ENCODE measurements around the gene SRI.

Gene SRI

GRCh38 chr7:88256906-88257305, 37.1 kb upstream of the SRI start:
- Histone ChIP-seq H3K9ac (ENCODE audit: low read length in 5 of 5) (no peak overlapping the region), H3K36me3 (ENCODE audit: control insufficient read depth in 5 of 5, insufficient read depth in 5 of 5, low read length in 5 of 5) (no peaks in the 10 kb centered on the region), H3K4me1 (ENCODE audit: control insufficient read depth in 5 of 5, insufficient read depth in 5 of 5, low read length in 5 of 5) (no peaks in the 10 kb centered on the region), H3K27ac (ENCODE audit: low read depth, low read length) (no peak overlapping the region), H3K4me3 (ENCODE audit: low read depth in 1 of 5, low read length in 5 of 5) (no peak overlapping the region), H3K9me3 (ENCODE audit: control insufficient read depth in 5 of 5, low read length in 5 of 5) (peaks cover 7 to 22% (median 13%) of the 10 kb centered on the region in 5 donors), H3K27me3 (ENCODE audit: control insufficient read depth in 5 of 5, insufficient read depth in 4 of 5, low read length in 5 of 5) (no peaks in the 10 kb centered on the region)

- peak overlapping the region in 1 of 5 donors; percentile 25 for H3K4me3 ChIP-seq (ENCODE audit: low read depth in 1 of 5, low read length in 5 of 5)
- no peaks in the 10 kb centered on the region for H3K27me3 ChIP-seq (ENCODE audit: control insufficient read depth in 5 of 5, insufficient read depth in 4 of 5, low read length in 5 of 5)
- no peaks in the 10 kb centered on the region for H3K36me3 ChIP-seq (ENCODE audit: control insufficient read depth in 5 of 5, insufficient read depth in 5 of 5, low read length in 5 of 5)
- H3K9me3 ChIP-seq (ENCODE audit: control insufficient read depth in 5 of 5, low read length in 5 of 5): peaks cover 10 to 22% (median 13%) of the 10 kb centered on the region in 5 donors
- no peak overlapping the region for H3K9ac ChIP-seq (ENCODE audit: low read length in 5 of 5)
- no peaks in the 10 kb centered on the region for H3K4me1 ChIP-seq (ENCODE audit: control insufficient read depth in 5 of 5, insufficient read depth in 5 of 5, low read length in 5 of 5)
- no peak overlapping the region for H3K27ac ChIP-seq (ENCODE audit: low read depth, low read length)
Measured at GRCh38 chr7:88254721-88255424, 35.0 kb upstream of the SRI start.

GRCh38 chr7:88253640-88254039, 33.8 kb upstream of the SRI start:
- Histone ChIP-seq H3K36me3 (ENCODE audit: control insufficient read depth in 5 of 5, insufficient read depth in 5 of 5, low read length in 5 of 5) (no peaks in the 10 kb centered on the region), H3K27me3 (ENCODE audit: control insufficient read depth in 5 of 5, insufficient read depth in 4 of 5, low read length in 5 of 5) (no peaks in the 10 kb centered on the region), H3K4me3 (ENCODE audit: low read depth in 1 of 5, low read length in 5 of 5) (no peak overlapping the region), H3K9me3 (ENCODE audit: control insufficient read depth in 5 of 5, low read length in 5 of 5) (peaks cover 10 to 22% (median 13%) of the 10 kb centered on the region in 5 donors), H3K9ac (ENCODE audit: low read length in 5 of 5) (no peak overlapping the region), H3K4me1 (ENCODE audit: control insufficient read depth in 5 of 5, insufficient read depth in 5 of 5, low read length in 5 of 5) (no peaks in the 10 kb centered on the region), H3K27ac (ENCODE audit: low read depth, low read length) (no peak overlapping the region)

GRCh38 chr7:88244258-88244657, 24.4 kb upstream of the SRI start:
- Histone ChIP-seq H3K9me3 (ENCODE audit: control insufficient read depth in 5 of 5, low read length in 5 of 5) (no peaks in the 10 kb centered on the region), H3K9ac (ENCODE audit: low read length in 5 of 5) (no peak overlapping the region), H3K4me3 (ENCODE audit: low read depth in 1 of 5, low read length in 5 of 5) (no peak overlapping the region), H3K36me3 (ENCODE audit: control insufficient read depth in 5 of 5, insufficient read depth in 5 of 5, low read length in 5 of 5) (no peaks in the 10 kb centered on the region), H3K27me3 (ENCODE audit: control insufficient read depth in 5 of 5, insufficient read depth in 4 of 5, low read length in 5 of 5) (no peaks in the 10 kb centered on the region), H3K4me1 (ENCODE audit: control insufficient read depth in 5 of 5, insufficient read depth in 5 of 5, low read length in 5 of 5) (peaks cover 0 to 5% (median 4%) of the 10 kb centered on the region in 5 donors), H3K27ac (ENCODE audit: low read depth, low read length) (no peak overlapping the region)

- no peak overlapping the region for H3K9ac ChIP-seq (ENCODE audit: low read length in 5 of 5)
Measured at GRCh38 chr7:88243345-88243909, 23.6 kb upstream of the SRI start.

GRCh38 chr7:88239852-88240251, 20.0 kb upstream of the SRI start:
- Histone ChIP-seq H3K9me3 (ENCODE audit: control insufficient read depth in 5 of 5, low read length in 5 of 5) (no peaks in the 10 kb centered on the region), H3K27ac (ENCODE audit: low read depth, low read length) (no peak overlapping the region), H3K4me1 (ENCODE audit: control insufficient read depth in 5 of 5, insufficient read depth in 5 of 5, low read length in 5 of 5) (peaks cover 0 to 5% (median 4%) of the 10 kb centered on the region in 5 donors), H3K4me3 (ENCODE audit: low read depth in 1 of 5, low read length in 5 of 5) (no peak overlapping the region), H3K27me3 (ENCODE audit: control insufficient read depth in 5 of 5, insufficient read depth in 4 of 5, low read length in 5 of 5) (no peaks in the 10 kb centered on the region), H3K36me3 (ENCODE audit: control insufficient read depth in 5 of 5, insufficient read depth in 5 of 5, low read length in 5 of 5) (no peaks in the 10 kb centered on the region), H3K9ac (ENCODE audit: low read length in 5 of 5) (no peak overlapping the region)

More at GRCh38 chr7:88243345-88243909, 23.6 kb upstream of the SRI start:
- H3K4me3 ChIP-seq (ENCODE audit: low read depth in 1 of 5, low read length in 5 of 5): no peak overlapping the region
- no peaks in the 10 kb centered on the region for H3K9me3 ChIP-seq (ENCODE audit: control insufficient read depth in 5 of 5, low read length in 5 of 5)
- no peaks in the 10 kb centered on the region for H3K36me3 ChIP-seq (ENCODE audit: control insufficient read depth in 5 of 5, insufficient read depth in 5 of 5, low read length in 5 of 5)
- H3K27me3 ChIP-seq (ENCODE audit: control insufficient read depth in 5 of 5, insufficient read depth in 4 of 5, low read length in 5 of 5): no peaks in the 10 kb centered on the region
- H3K4me1 ChIP-seq (ENCODE audit: control insufficient read depth in 5 of 5, insufficient read depth in 5 of 5, low read length in 5 of 5): peaks cover 0 to 5% (median 4%) of the 10 kb centered on the region in 5 donors
- H3K27ac ChIP-seq (ENCODE audit: low read depth, low read length): no peak overlapping the region

- Histone ChIP-seq H3K27ac (ENCODE audit: low read depth, low read length) (no peak overlapping the region), H3K9me3 (ENCODE audit: control insufficient read depth in 5 of 5, low read length in 5 of 5) (no peaks in the 10 kb centered on the region), H3K4me3 (ENCODE audit: low read depth in 1 of 5, low read length in 5 of 5) (no peak overlapping the region), H3K4me1 (ENCODE audit: control insufficient read depth in 5 of 5, insufficient read depth in 5 of 5, low read length in 5 of 5) (no peaks in the 10 kb centered on the region), H3K36me3 (ENCODE audit: control insufficient read depth in 5 of 5, insufficient read depth in 5 of 5, low read length in 5 of 5) (no peaks in the 10 kb centered on the region), H3K9ac (ENCODE audit: low read length in 5 of 5) (no peak overlapping the region), H3K27me3 (ENCODE audit: control insufficient read depth in 5 of 5, insufficient read depth in 4 of 5, low read length in 5 of 5) (no peaks in the 10 kb centered on the region)
Measured at GRCh38 chr7:88233828-88234227, 14.0 kb upstream of the SRI start.

GRCh38 chr7:88230646-88231045, 10.8 kb upstream of the SRI start:
- Histone ChIP-seq H3K4me1 (ENCODE audit: control insufficient read depth in 5 of 5, insufficient read depth in 5 of 5, low read length in 5 of 5) (peaks cover 0 to 6% (median 0%) of the 10 kb centered on the region in 5 donors), H3K27me3 (ENCODE audit: control insufficient read depth in 5 of 5, insufficient read depth in 4 of 5, low read length in 5 of 5) (no peaks in the 10 kb centered on the region), H3K4me3 (ENCODE audit: low read depth in 1 of 5, low read length in 5 of 5) (no peak overlapping the region), H3K36me3 (ENCODE audit: control insufficient read depth in 5 of 5, insufficient read depth in 5 of 5, low read length in 5 of 5) (no peaks in the 10 kb centered on the region), H3K9ac (ENCODE audit: low read length in 5 of 5) (no peak overlapping the region), H3K9me3 (ENCODE audit: control insufficient read depth in 5 of 5, low read length in 5 of 5) (no peaks in the 10 kb centered on the region), H3K27ac (ENCODE audit: low read depth, low read length) (no peak overlapping the region)

- H3K27ac ChIP-seq (ENCODE audit: low read depth, low read length): no peak overlapping the region
- H3K9me3 ChIP-seq (ENCODE audit: control insufficient read depth in 5 of 5, low read length in 5 of 5): no peaks in the 10 kb centered on the region
- no peaks in the 10 kb centered on the region for H3K27me3 ChIP-seq (ENCODE audit: control insufficient read depth in 5 of 5, insufficient read depth in 4 of 5, low read length in 5 of 5)
- peaks cover 0 to 6% (median 0%) of the 10 kb centered on the region in 5 donors for H3K4me1 ChIP-seq (ENCODE audit: control insufficient read depth in 5 of 5, insufficient read depth in 5 of 5, low read length in 5 of 5)
- H3K9ac ChIP-seq (ENCODE audit: low read length in 5 of 5): no peak overlapping the region
- no peaks in the 10 kb centered on the region for H3K36me3 ChIP-seq (ENCODE audit: control insufficient read depth in 5 of 5, insufficient read depth in 5 of 5, low read length in 5 of 5)
- no peak overlapping the region for H3K4me3 ChIP-seq (ENCODE audit: low read depth in 1 of 5, low read length in 5 of 5)
Measured at GRCh38 chr7:88229302-88229995, 9.6 kb upstream of the SRI start.

GRCh38 chr7:88226886-88227516, 7.2 kb upstream of the SRI start:
- no peaks in the 10 kb centered on the region for H3K36me3 ChIP-seq (ENCODE audit: control insufficient read depth in 5 of 5, insufficient read depth in 5 of 5, low read length in 5 of 5)
- no peaks in the 10 kb centered on the region for H3K27me3 ChIP-seq (ENCODE audit: control insufficient read depth in 5 of 5, insufficient read depth in 4 of 5, low read length in 5 of 5)
- no peaks in the 10 kb centered on the region for H3K9me3 ChIP-seq (ENCODE audit: control insufficient read depth in 5 of 5, low read length in 5 of 5)
- peaks cover 0 to 6% (median 0%) of the 10 kb centered on the region in 5 donors for H3K4me1 ChIP-seq (ENCODE audit: control insufficient read depth in 5 of 5, insufficient read depth in 5 of 5, low read length in 5 of 5)
- H3K4me3 ChIP-seq (ENCODE audit: low read depth in 1 of 5, low read length in 5 of 5): no peak overlapping the region
- no peak overlapping the region for H3K9ac ChIP-seq (ENCODE audit: low read length in 5 of 5)
- H3K27ac ChIP-seq (ENCODE audit: low read depth, low read length): no peak overlapping the region

Data from subcutaneous abdominal adipose tissue (tissue), 5 donors.